Neuronal stem cell (in vitro differentiated cells): ENCODE data around the gene ZNFX1.
A peak's percentile ranks its signal among the peaks of the same experiment; 100 is the strongest.
"Not testable (repeated sequence)": the region's sequence is repeated elsewhere in the genome, so short reads cannot be mapped to it uniquely, and the experiment has no call there.

Experiments used
- DNase-seq: peaks from one replicate; pipeline ENCODE4 v3.0.0-alpha.2; 2013; ENCODE audit warnings: low spot score
- H2AFZ ChIP-seq: one replicate; pipeline ENCODE4 v1.6.1; 2013; ENCODE audit warnings: mild to moderate bottlenecking, low read length, inconsistent platforms
- H2AK5ac ChIP-seq: 2 replicates; pipeline ENCODE4 v1.6.1; 2013; ENCODE audit warnings: low read depth, mild to moderate bottlenecking, inconsistent platforms, low read length, moderate library complexity, mixed read lengths
- H2BK120ac ChIP-seq: 2 replicates; pipeline ENCODE4 v1.6.1; 2013; ENCODE audit warnings: low read depth, mild to moderate bottlenecking, inconsistent platforms, low read length, moderate library complexity, mixed read lengths
- H2BK12ac ChIP-seq: one replicate; pipeline ENCODE4 v1.6.1; 2013; ENCODE audit warnings: low read length, inconsistent platforms
- H2BK15ac ChIP-seq: 2 replicates; pipeline ENCODE4 v1.6.1; 2013; ENCODE audit warnings: mild to moderate bottlenecking, low read length, inconsistent platforms, mixed read lengths
- H2BK5ac ChIP-seq: one replicate; pipeline ENCODE4 v1.6.1; 2013; ENCODE audit warnings: inconsistent platforms, mild to moderate bottlenecking, low read length, moderate library complexity
- H3K14ac ChIP-seq: one replicate; pipeline ENCODE4 v1.6.1; 2013; ENCODE audit warnings: low read length, inconsistent platforms
- H3K18ac ChIP-seq: 2 replicates; pipeline ENCODE4 v1.6.1; 2013; ENCODE audit warnings: low read length, inconsistent platforms
- H3K23ac ChIP-seq: 2 replicates; pipeline ENCODE4 v1.6.1; 2013; ENCODE audit warnings: low read depth, mild to moderate bottlenecking, mixed read lengths, low read length, inconsistent platforms; ENCODE audit not compliant: poor library complexity
- H3K27ac ChIP-seq: replicated peaks from 3 replicates; pipeline ENCODE4 v1.5.1; 2013; ENCODE audit warnings: low read length, inconsistent platforms
- H3K27me3 ChIP-seq, 3 experiments: 2 replicates each; pipeline ENCODE4 v1.6.1; 2013; ENCODE audit warnings: low read length in 3 of 3, mild to moderate bottlenecking in 2 of 3, inconsistent platforms in 1 of 3, low read depth in 1 of 3, mixed read lengths in 1 of 3, moderate library complexity in 1 of 3; ENCODE audit not compliant: control insufficient read depth in 3 of 3, insufficient read depth in 3 of 3
- H3K36me3 ChIP-seq, 2 donors: replicated peaks in 1 of 2; 2 replicates each; pipeline ENCODE4 v1.6.1; 2013; ENCODE audit warnings: low read length in 2 of 2; ENCODE audit not compliant: control insufficient read depth in 2 of 2, insufficient read depth in 2 of 2
- H3K4ac ChIP-seq: 2 replicates; pipeline ENCODE4 v1.6.1; 2013; ENCODE audit warnings: inconsistent platforms, mild to moderate bottlenecking, low read length, moderate library complexity
- H3K4me1 ChIP-seq, 2 donors: 1 replicate in 1 of 2; 2 replicates in 1 of 2; pipeline ENCODE4 v1.6.1; 2013; ENCODE audit warnings: low read length in 2 of 2, low read depth in 1 of 2; ENCODE audit not compliant: control insufficient read depth in 2 of 2, insufficient read depth in 1 of 2
- H3K4me2 ChIP-seq: one replicate; pipeline ENCODE4 v1.6.1; 2013; ENCODE audit warnings: mild to moderate bottlenecking, low read length, inconsistent platforms; ENCODE audit not compliant: insufficient read depth, poor library complexity, severe bottlenecking
- H3K4me3 ChIP-seq, 2 donors: 2 replicates each; pipeline ENCODE4 v1.5.1; 2013; ENCODE audit warnings: low read length in 2 of 2, mild to moderate bottlenecking in 2 of 2, inconsistent platforms in 1 of 2, moderate library complexity in 1 of 2
- H3K79me1 ChIP-seq: one replicate; pipeline ENCODE4 v1.6.1; 2013; ENCODE audit warnings: low read depth, mild to moderate bottlenecking, inconsistent platforms, low read length, moderate library complexity
- H3K9ac ChIP-seq: one replicate; pipeline ENCODE4 v1.6.1; 2013; ENCODE audit warnings: mild to moderate bottlenecking, low read depth, low read length, inconsistent platforms; ENCODE audit not compliant: poor library complexity
- H3K9me3 ChIP-seq, 2 donors: replicated peaks in 1 of 2; 2 replicates each; pipeline versions ENCODE3 to v1.6.1; 2013; ENCODE audit warnings: low read length in 2 of 2, mild to moderate bottlenecking in 2 of 2, inconsistent platforms in 1 of 2, low read depth in 1 of 2, mixed read lengths in 1 of 2, moderate library complexity in 1 of 2; ENCODE audit not compliant: control insufficient read depth in 2 of 2, insufficient read depth in 1 of 2
- H4K8ac ChIP-seq: one replicate; pipeline ENCODE4 v1.6.1; 2013; ENCODE audit warnings: low read depth, mild to moderate bottlenecking, inconsistent platforms, low read length, moderate library complexity
- H4K91ac ChIP-seq: one replicate; pipeline ENCODE4 v1.6.1; 2013; ENCODE audit warnings: low read length, low read depth, mild to moderate bottlenecking, inconsistent platforms; ENCODE audit not compliant: poor library complexity
- WGBS, 2 donors: extraction: QIAGEN DNeasy Blood & Tissue Kit; methylation state at CpG; one replicate each; pipeline ENCODE4 v1.1.7; 2013; ENCODE audit warnings: missing lambda C conversion rate in 2 of 2, mixed read lengths in 1 of 2; ENCODE audit not compliant: insufficient read length in 2 of 2, insufficient replicate concordance in 1 of 2; ENCODE audit errors: extremely low coverage in 2 of 2; 5-methylcytosine and 5-hydroxymethylcytosine counted together

The ZNFX1 gene

DNA sequence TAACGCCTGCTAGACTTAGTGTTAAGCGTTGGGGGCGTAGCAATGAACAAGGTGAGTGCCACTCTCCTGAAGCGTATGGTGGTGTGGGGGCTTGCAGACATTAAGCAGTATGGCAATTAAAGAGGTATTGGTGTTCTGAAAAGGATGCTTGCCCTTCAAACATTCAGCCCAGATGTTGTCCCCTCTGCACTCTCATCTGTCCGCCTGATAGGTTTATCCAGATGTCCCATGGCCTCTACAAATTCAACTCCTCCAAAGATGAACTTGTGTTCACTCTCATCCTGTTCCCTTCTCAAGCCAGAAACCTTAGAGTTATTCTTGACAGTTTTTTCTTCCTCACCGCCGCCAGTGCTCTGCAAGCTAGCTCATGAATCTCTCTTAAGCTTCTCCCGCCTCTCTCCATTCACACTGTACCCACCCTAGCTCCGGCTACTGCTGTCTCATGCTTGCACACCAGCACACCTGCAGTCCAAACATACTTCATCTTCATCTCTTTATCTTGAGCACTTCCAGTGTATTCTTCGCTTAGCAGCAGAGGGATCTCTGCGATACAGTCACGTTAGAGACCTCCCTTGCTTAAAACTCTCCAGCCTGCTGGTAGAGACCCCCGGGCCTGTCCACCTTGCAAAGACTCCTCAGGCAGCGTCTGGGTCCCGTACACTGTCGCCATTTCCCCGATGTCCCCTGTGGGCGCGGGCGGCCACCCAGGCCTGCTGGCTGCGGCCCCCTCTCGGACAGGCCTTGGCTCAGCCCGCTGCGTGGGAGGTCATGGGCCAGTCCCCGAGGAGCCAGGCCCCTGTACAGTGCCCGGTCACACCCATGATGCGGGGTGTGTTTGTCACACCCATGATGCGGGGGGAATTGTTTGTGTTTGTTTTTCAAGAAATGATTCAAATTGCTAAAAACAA, 57.7 kb downstream of the ZNFX1 start:
- Histone ChIP-seq H2BK5ac (no peak overlapping the region), H2AFZ (peak overlapping the region; percentile 90), H2BK12ac (no peak overlapping the region), H3K9me3 (no peaks in the 10 kb centered on the region), H3K4me3 (peak overlapping the region; percentile 82 to 91), H2AK5ac (no peak overlapping the region), H3K23ac (no peak overlapping the region), H2BK120ac (no peak overlapping the region), H4K8ac (no peak overlapping the region), H3K14ac (no peak overlapping the region), H3K27me3 (no peaks in the 10 kb centered on the region), H4K91ac (no peak overlapping the region), H3K4me1 (peaks cover 4 to 6% of the 10 kb centered on the region in 2 donors), H3K4ac (no peak overlapping the region), H3K4me2 (peak overlapping the region; percentile 77), H3K27ac (no peak overlapping the region), H3K36me3 (peaks cover 23 to 37% of the 10 kb centered on the region in 2 donors), H3K9ac (peak overlapping the region; percentile 75), H3K18ac (no peak overlapping the region), H2BK15ac (no peak overlapping the region), H3K79me1 (peaks cover 8% of the 10 kb centered on the region)
- no peak for DNase-seq
- WGBS, 2 donors = no CpG with 5 or more reads among the region's 28 CpGs

DNA sequence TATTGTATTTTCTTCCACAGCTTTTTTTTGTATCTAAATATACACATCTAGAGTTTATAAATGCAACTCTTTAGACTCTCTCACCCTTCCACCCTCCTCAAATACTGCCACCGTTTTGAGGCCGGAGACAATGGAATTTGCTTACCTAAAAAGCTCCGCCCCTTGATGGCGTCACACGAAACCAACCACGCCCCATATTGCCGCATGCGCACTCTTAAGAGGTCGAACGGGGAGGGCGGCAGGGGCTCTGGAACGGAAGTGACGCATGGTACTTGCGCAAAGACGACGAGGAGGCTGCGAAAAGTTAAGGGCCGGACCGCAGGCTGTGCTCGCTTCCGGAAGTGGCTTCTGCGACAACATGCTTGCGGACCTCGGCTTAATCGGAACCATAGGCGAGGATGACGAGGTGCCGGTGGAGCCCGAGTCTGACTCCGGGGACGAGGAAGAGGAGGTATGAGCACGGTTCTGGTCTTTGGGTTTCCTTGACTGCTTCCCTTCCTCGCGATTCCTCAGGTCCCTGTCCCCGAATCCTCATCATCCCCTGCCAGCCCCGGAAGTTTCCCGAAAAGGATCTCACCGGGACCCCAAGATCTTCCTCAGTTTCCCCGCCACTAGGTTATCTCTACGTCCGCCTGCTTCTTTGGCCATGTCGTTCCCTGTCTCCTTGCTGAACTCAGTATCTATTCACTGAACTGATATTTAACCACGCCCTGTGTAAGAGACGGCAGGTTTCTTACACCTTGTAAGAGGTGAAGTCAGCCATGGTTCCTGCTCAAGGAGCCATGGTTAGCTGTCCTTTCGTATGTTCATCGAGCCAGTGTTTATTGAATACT, 58.5 kb downstream of the ZNFX1 start, which contains the start of gene DDX27:
Gene DDX27, plus strand, starts transcription at position 326 of the 833 bp plus-strand sequence. Its CDS starts 33 bp downstream, at position 359.
- Histone ChIP-seq H4K91ac (no peak within 1 kb of the TSS), H3K79me1 (peaks cover 8% of the 10 kb centered on the region), H3K27me3 (no peaks in the 10 kb centered on the region), H2AFZ (peak within 1 kb of the TSS; percentile 90), H3K4me2 (peak within 1 kb of the TSS; percentile 77), H3K27ac (no peak within 1 kb of the TSS), H3K14ac (no peak within 1 kb of the TSS), H3K4me1 (peaks cover 4 to 6% of the 10 kb centered on the region in 2 donors), H2BK15ac (no peak within 1 kb of the TSS), H2BK5ac (peak within 1 kb of the TSS; percentile 19), H3K9me3 (peaks cover 0 to 2% of the 10 kb centered on the region in 2 donors), H3K9ac (peak within 1 kb of the TSS; percentile 75), H3K4ac (no peak within 1 kb of the TSS), H2BK120ac (no peak within 1 kb of the TSS), H3K23ac (no peak within 1 kb of the TSS), H4K8ac (no peak within 1 kb of the TSS), H3K18ac (peak within 1 kb of the TSS; percentile 36), H2AK5ac (no peak within 1 kb of the TSS), H3K4me3 (peak within 1 kb of the TSS; percentile 82 to 91), H2BK12ac (no peak within 1 kb of the TSS), H3K36me3 (peaks cover 17 to 28% of the 10 kb centered on the region in 2 donors)
- WGBS, 2 donors = no CpG with 5 or more reads among the region's 46 CpGs
- peak; percentile 99 for DNase-seq

DNA sequence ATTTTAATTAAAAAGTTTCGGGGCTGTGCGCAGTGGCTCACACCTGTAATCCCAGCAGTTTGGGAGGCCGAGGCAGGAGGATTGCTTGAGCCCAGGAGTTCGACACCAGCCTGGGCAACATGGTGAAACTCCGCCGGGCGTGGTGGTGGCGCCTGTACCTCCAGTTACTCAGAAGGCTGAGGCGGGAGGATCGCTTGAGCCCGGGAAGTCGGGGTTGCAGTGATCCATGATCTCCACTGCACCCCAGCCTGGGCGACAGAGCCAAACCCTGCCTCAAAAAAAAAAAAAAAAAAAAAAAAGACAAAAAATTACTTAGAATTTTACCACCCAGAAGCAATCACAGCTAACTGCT, 59.1 kb downstream of the ZNFX1 start:
- not testable (repeated sequence) for H2BK12ac ChIP-seq, H3K4me1 ChIP-seq, H3K9ac ChIP-seq, H3K9me3 ChIP-seq, H2BK120ac ChIP-seq, H3K79me1 ChIP-seq, H3K14ac ChIP-seq, H3K4ac ChIP-seq, H2BK5ac ChIP-seq, H3K23ac ChIP-seq, H3K27me3 ChIP-seq, H4K8ac ChIP-seq, H4K91ac ChIP-seq, H3K27ac ChIP-seq, H3K18ac ChIP-seq, H2BK15ac ChIP-seq, DNase-seq, H2AK5ac ChIP-seq, H3K4me2 ChIP-seq
- Histone ChIP-seq H3K36me3 (peaks cover 13 to 22% of the 10 kb centered on the region in 2 donors), H2AFZ (peak overlapping the region; percentile 90), H3K4me3 (peak overlapping the region in 1 of 2 donors; percentile 82)
- no CpG with 5 or more reads among the region's 13 CpGs for WGBS, 2 donors
